Measurements from ENCODE around the gene ACOXL.
"Not testable (repeated sequence)": the region's sequence is repeated elsewhere in the genome, so short reads cannot be mapped to it uniquely, and the experiment has no call there.

The ACOXL gene

GRCh38 chr2:110732422-110733413 lies at the start of gene ACOXL:
TSS of gene ACOXL (plus strand) at chr2:110732573. CDS start at chr2:110768390, 35,817 bp downstream.
- DNase-seq (ENCODE audit: low spot score): no peak

- DNase-seq (ENCODE audit: low spot score): no peak
These were observed 49.5 kb upstream of the ACOXL start for GRCh38 chr2:110682872-110683271.

DNA sequence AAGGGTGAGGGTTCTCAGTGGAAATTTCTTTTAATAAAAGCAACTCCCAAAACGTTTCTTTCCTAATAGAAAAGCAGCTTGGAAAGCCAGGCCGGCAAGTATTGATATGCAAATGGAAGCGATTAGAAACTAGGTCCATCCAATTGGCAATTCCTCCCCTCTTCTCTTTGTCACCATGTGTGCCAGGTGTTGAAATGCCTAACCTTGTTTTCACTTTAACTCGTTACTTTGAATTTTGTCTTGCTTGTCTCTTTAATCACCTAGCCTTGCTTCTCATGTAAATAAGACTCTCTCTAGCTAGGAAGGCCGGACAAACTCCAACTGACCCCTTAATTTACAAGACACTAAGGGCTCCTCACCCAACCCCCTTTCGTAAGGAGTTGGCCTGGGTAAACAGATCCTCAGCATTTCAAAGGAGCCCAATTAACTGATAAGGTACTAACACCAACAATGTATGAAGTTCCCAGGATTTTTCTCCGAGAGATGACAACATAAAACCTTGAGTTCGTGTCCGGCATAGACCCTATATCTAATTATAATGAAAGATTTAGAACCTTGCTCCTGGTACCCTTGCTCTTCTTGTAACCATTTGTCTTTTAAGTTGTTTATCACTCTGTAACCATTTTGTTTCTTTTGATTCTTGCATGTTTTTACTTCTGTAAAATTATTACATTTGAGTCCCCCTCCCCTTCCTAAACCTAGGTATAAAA lies 44.4 kb upstream of the ACOXL start:
- DNase-seq (ENCODE audit: low spot score): not testable (repeated sequence)

DNA sequence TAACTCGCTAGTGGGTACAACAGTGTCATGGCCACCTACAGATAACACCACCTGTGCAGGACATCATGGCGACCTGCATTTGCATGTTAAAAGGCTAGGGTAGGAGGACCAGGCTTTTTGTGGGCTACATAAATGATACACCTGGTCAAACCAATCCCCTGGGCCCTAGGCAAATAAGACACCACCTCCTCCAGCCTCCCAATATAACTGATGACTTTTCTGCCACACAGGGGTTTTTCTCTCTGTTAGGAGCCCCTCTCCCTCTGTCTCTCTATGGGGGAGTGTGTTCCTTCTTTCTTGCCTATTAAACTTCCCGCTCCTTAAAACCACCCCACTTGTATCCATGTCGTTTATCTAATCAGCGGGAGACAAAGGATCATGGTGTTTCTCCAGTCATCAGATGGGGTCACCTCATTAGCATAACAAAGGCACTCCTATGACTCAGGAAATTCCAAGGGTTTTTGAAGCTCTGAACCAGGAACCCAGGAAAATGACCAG lies 43.7 kb upstream of the ACOXL start:
- no peak for DNase-seq (ENCODE audit: low spot score)

- DNase-seq (ENCODE audit: low spot score): no peak
These were observed 42.0 kb upstream of the ACOXL start for GRCh38 chr2:110690083-110690965.

GRCh38 chr2:110691612-110692258 lies 40.6 kb upstream of the ACOXL start:
- DNase-seq (ENCODE audit: low spot score): no peak

DNA sequence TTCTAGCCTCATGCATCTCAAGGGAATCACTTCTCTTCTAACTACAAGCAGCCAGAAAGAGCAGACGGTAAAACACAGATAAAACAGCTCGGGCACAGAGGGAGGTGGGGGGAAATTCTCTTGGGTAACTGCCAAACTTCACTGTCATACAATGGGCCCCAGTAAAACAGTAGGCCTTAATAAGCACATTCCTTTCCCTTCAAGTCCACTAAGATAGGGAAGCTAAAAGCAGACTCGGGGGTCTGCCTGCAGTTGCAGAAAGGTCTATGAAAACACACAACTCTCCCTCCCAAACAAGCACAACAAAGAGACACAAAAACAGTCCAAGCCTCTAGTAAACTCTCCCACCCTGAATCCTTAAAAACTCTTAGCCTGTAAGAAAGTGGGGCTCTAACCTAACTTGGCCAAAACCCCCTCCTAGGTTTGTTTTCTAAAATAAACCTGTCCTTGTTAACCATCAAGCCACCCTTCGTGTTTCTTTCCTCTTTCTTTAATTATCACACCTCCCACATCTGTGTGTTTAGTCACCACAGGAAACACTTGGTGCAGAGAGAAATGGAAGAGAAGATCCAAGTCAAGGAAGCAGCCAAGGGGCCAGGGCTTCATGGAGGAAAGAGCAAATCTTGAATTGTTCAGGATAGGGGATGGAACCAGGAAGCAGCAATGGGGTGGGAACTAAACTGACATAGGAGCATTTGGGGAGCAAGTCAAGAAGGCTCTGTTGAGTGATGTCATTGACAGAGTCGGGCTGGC lies 37.1 kb upstream of the ACOXL start:
- not testable (repeated sequence) for DNase-seq (ENCODE audit: low spot score)

DNA sequence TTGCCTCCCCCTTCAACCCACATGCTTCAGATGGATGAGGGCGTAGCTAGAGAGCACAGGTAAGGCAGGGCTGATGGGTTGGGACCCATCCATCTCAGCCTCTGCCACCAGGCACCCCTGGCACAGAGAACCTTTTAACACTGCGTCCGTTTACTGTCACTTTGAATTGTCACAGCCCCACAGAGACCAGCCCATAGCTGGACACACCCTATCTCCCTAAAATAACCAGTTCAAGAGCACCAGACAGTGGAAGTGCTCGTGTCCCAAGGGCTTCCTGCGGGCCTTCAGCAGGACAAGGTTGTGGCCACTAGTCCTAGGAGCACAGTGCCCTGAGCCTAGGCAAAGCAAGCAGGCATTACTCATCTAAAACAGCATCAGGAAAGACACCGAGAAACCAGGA lies 34.1 kb upstream of the ACOXL start:
- DNase-seq (ENCODE audit: low spot score): not testable (repeated sequence)

GRCh38 chr2:110702514-110703380 lies 29.6 kb upstream of the ACOXL start:
- no peak for DNase-seq (ENCODE audit: low spot score)

GRCh38 chr2:110707386-110707965 lies 24.9 kb upstream of the ACOXL start:
- DNase-seq (ENCODE audit: low spot score): no peak

GRCh38 chr2:110708455-110708854 lies 23.9 kb upstream of the ACOXL start:
- no peak for DNase-seq (ENCODE audit: low spot score)

DNA sequence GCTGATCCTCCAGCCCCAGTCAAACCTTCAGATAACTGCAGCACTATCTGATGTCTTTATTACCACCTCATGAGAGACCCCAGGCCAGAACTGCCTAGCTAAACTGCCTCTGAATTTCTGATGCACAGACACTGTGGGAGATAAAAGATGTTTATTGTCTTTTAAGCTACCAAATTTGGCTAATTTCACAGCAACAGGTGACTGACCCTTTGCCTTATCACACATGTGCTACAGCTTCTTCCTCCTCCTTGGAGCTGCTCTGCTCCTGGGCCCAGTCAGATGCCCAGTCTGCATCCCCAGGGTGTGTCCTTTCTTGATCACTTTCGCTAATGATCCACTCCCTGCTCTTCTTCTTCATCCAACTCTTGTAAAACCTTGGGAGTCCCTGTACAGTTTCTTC lies 19.6 kb upstream of the ACOXL start:
- no peak for DNase-seq (ENCODE audit: low spot score)

- DNase-seq (ENCODE audit: low spot score): no peak
These were observed 18.6 kb upstream of the ACOXL start for GRCh38 chr2:110713513-110714362.

DNA sequence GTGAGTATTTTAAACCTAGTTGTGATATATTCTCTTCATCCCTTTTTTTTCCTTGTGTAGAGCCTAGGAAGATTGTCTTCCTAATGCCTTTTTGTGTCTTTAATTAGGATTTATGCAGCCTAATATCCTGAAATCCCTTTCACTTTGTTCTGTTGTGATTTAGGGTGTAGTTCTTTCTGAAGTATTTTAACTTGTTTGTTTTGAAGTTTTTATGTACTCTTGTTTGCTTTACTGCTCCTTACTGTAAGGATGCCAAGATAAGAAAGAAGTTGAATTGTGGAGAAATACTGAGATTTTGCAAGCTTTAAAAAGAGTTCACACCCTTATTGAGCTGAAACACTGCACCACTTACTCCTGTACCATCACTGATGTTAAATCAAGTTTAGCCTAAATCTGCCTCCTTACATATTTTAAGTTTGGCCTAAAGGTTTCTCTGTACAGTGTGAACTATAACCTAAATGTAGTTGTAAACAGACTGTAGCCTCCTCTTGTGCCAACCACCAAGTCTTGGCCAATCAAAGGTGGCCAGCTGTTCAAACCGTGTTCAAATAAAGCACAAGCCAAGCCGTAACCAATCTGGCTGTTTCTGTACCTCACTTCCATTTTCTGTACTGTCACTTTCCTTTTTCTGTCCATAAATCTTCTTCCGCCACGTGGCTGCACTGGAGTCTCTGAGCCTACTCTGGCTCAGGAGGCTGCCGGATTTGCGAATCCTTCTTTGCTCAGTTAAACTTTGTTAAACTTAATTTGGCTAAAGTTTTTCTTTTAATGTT lies 17.7 kb upstream of the ACOXL start:
- no peak for DNase-seq (ENCODE audit: low spot score)

DNA sequence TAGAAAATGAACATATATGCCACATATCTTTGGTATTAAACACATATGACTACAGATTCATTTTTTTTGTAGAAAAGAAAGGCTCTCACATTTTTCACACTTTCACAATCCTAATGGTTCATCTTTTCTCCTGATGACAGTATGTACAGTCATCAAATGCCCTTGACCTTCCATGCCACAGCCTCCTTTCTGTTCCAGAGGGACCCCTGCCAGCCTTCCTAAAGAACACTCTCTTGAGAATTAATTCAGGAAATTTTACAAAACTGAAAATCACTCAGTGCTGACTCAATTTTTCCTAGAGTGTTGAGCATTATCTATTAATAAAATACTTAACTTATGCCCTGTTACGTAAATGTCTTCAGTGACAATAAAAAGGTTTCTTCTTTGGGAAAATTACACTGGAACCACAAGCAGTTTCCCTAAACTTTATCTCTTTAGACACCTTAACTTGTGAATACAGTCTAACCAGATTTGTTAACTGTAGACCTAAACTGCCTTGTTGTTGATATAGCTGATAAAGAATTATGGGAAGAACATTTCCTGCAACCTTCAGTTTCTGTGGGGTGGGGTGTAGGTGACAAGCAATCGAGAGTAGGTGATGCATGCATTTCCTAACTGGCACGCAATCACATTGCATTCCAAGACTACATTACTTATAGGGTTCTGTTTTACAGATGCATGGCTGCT lies 15.3 kb upstream of the ACOXL start:
- DNase-seq (ENCODE audit: low spot score): no peak

DNA sequence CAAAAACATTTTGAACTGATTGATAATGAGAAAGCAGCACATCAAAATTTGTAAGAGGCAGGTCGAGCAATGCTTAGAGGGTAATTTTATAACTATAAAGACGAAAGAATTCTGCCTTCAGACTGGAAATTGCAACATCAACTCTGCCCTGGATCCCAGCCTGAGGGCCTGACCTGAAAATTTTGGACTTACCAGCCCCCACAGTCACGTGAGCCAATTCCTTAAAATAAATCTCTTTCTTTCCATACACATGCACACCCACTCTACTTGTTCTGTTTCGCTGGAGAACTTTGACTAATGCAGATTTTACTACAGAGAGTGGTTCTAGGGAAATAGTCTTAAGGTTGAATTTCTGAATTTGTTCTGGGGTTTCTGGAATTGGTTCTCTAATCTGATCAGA lies 14.6 kb upstream of the ACOXL start:
- DNase-seq (ENCODE audit: low spot score): no peak

GRCh38 chr2:110718382-110718781 lies 14.0 kb upstream of the ACOXL start:
- DNase-seq (ENCODE audit: low spot score): no peak
